ENCODE measurements around the gene ATXN10. TPM values are rescaled to one million over a fixed set of nuclear protein-coding genes. Genes with fewer than 3 reads are reported as not detected.
"Not testable (repeated sequence)": the region's sequence is repeated elsewhere in the genome, so short reads cannot be mapped to it uniquely, and the experiment has no call there.

Gene ATXN10
- total RNA-seq, 4 donors from 2014 or later: 110 to 145 (median 134) TPM

- Histone ChIP-seq H3K27ac (no peak overlapping the region), H3K4me1 (peaks cover 10 to 15% of the 10 kb centered on the region in 2 donors), H3K4me3 (replicated peaks in 1 of 3) (no peak overlapping the region), H3K27me3 (no peaks in the 10 kb centered on the region), H3K9me3 (no peaks in the 10 kb centered on the region), H3K36me3 (no peaks in the 10 kb centered on the region)
- intact Hi-C loops (cut with DNase I): no loop called here
- no peak for TF ChIP-seq POLR2A (IDR thresholded peaks at IDR 0.05)
- no peak for TF ChIP-seq CTCF (IDR thresholded peaks at IDR 0.05)
- no peak for DNase-seq
- 90% methylated on average over 11 of the region's 11 CpGs for WGBS, 2 donors
These were observed 19.6 kb upstream of the ATXN10 start for GRCh38 chr22:45651931-45652528.

- H3K4me1 ChIP-seq: no peaks in the 10 kb centered on the region
- H3K27me3 ChIP-seq: no peaks in the 10 kb centered on the region
- intact Hi-C loops (cut with DNase I): no loop called here
- H3K4me3 ChIP-seq (replicated peaks in 1 of 3): no peak overlapping the region
- H3K9me3 ChIP-seq: no peaks in the 10 kb centered on the region
- TF ChIP-seq CTCF (IDR thresholded peaks at IDR 0.05) (no peak), POLR2A (IDR thresholded peaks at IDR 0.05) (no peak)
- no peak overlapping the region for H3K27ac ChIP-seq
- DNase-seq: no peak
- H3K36me3 ChIP-seq: no peaks in the 10 kb centered on the region
- 96% methylated on average over 2 of the region's 2 CpGs for WGBS, 2 donors
These were observed 15.1 kb upstream of the ATXN10 start for GRCh38 chr22:45656577-45656976.

GRCh38 chr22:45657701-45658100 lies 13.9 kb upstream of the ATXN10 start:
- intact Hi-C loops (cut with DNase I): no loop called here
- TF ChIP-seq POLR2A (IDR thresholded peaks at IDR 0.05) (no peak), CTCF (IDR thresholded peaks at IDR 0.05) (no peak)
- H3K27me3 ChIP-seq: no peaks in the 10 kb centered on the region

GRCh38 chr22:45664136-45664646 lies 7.4 kb upstream of the ATXN10 start:
- DNase-seq: no peak
- no peaks in the 10 kb centered on the region for H3K36me3 ChIP-seq
- 55 to 70% methylated on average over 1 of the region's 1 CpG for WGBS, 2 donors
- intact Hi-C loops (cut with DNase I): no loop called here
- TF ChIP-seq CTCF (IDR thresholded peaks at IDR 0.05): no peak
- TF ChIP-seq POLR2A (IDR thresholded peaks at IDR 0.05): no peak
- H3K4me1 ChIP-seq: no peaks in the 10 kb centered on the region
- H3K27me3 ChIP-seq: no peaks in the 10 kb centered on the region
- no peak overlapping the region for H3K4me3 ChIP-seq (replicated peaks in 1 of 3)
- no peaks in the 10 kb centered on the region for H3K9me3 ChIP-seq
- no peak overlapping the region for H3K27ac ChIP-seq

More at GRCh38 chr22:45657701-45658100, 13.9 kb upstream of the ATXN10 start:
- Histone ChIP-seq H3K9me3 (no peaks in the 10 kb centered on the region), H3K27ac (no peak overlapping the region), H3K36me3 (no peaks in the 10 kb centered on the region), H3K4me3 (replicated peaks in 1 of 3) (no peak overlapping the region), H3K4me1 (no peaks in the 10 kb centered on the region)
- DNase-seq: no peak
- 81 to 87% methylated on average over 4 of the region's 4 CpGs for WGBS, 2 donors

GRCh38 chr22:45667486-45667885 lies 4.1 kb upstream of the ATXN10 start:
- intact Hi-C loops (cut with DNase I): no loop called here
- H3K4me3 ChIP-seq (replicated peaks in 1 of 3): no peak overlapping the region
- peaks cover 5 to 8% of the 10 kb centered on the region in 2 donors for H3K4me1 ChIP-seq
- H3K36me3 ChIP-seq: no peaks in the 10 kb centered on the region
- DNase-seq: no peak
- no peaks in the 10 kb centered on the region for H3K9me3 ChIP-seq
- no peaks in the 10 kb centered on the region for H3K27me3 ChIP-seq
- H3K27ac ChIP-seq: no peak overlapping the region
- 90 to 91% methylated on average over 5 of the region's 5 CpGs for WGBS, 2 donors
- no peak for TF ChIP-seq CTCF (IDR thresholded peaks at IDR 0.05)
- no peak for TF ChIP-seq POLR2A (IDR thresholded peaks at IDR 0.05)

GRCh38 chr22:45670363-45670762 lies 1.3 kb upstream of the ATXN10 start:
- DNase-seq; H3K27me3 ChIP-seq; intact Hi-C loops (cut with DNase I); H3K27ac ChIP-seq; H3K36me3 ChIP-seq; H3K9me3 ChIP-seq; H3K4me3 ChIP-seq (replicated peaks in 1 of 3): not testable (repeated sequence)
- peaks cover 21 to 24% of the 10 kb centered on the region in 2 donors for H3K4me1 ChIP-seq
- 85 to 87% methylated on average over 2 of the region's 2 CpGs for WGBS, 2 donors
